Loucy (cell line): Measurements from ENCODE around the gene ADCY2.

ENCODE experiments used
- H2AFZ ChIP-seq: fragments of 200-600 bp; sonication (generic); 2 replicates; pipeline ENCODE4 v1.6.0; 2016; ENCODE audit warnings: antibody characterized with exemption, mild to moderate bottlenecking, low read length, moderate library complexity
- H3F3A ChIP-seq: fragments of 200-600 bp; 2 replicates; pipeline ENCODE4 v1.6.0; 2016; ENCODE audit warnings: antibody characterized with exemption, low read depth, mild to moderate bottlenecking
- H3K27me3 ChIP-seq: fragments of 200-600 bp; sonication (generic); 2 replicates; pipeline ENCODE4 v1.6.1; 2014; ENCODE audit warnings: low read length, mild to moderate bottlenecking; ENCODE audit not compliant: insufficient read depth, poor library complexity, severe bottlenecking
- H3K36me3 ChIP-seq: fragments of 200-600 bp; sonication (generic); 2 replicates; pipeline ENCODE4 v1.6.1; 2016; ENCODE audit warnings: low read length; ENCODE audit not compliant: insufficient read depth
- H3K4me1 ChIP-seq: fragments of 200-600 bp; sonication (generic); 2 replicates; pipeline ENCODE4 v1.5.1; 2014; ENCODE audit warnings: low read length, mild to moderate bottlenecking; ENCODE audit not compliant: insufficient read depth, poor library complexity, severe bottlenecking
- H3K4me2 ChIP-seq: fragments of 200-600 bp; sonication (generic); 2 replicates; pipeline ENCODE4 v1.6.0; 2014; ENCODE audit warnings: antibody characterized with exemption, low read length, low read depth, mild to moderate bottlenecking; ENCODE audit not compliant: poor library complexity, severe bottlenecking
- H3K4me3 ChIP-seq: fragments of 200-600 bp; sonication (generic); 2 replicates; pipeline ENCODE4 v1.5.1; 2014; ENCODE audit warnings: low read length, mild to moderate bottlenecking, mixed read lengths; ENCODE audit not compliant: poor library complexity, severe bottlenecking
- H3K79me2 ChIP-seq: fragments of 200-600 bp; sonication (generic); 2 replicates; pipeline ENCODE4 v1.6.1; 2014; ENCODE audit warnings: low read length; ENCODE audit not compliant: insufficient read depth
- H3K9ac ChIP-seq: fragments of 200-600 bp; sonication (generic); 2 replicates; pipeline ENCODE4 v1.6.0; 2014; ENCODE audit warnings: mild to moderate bottlenecking, low read depth, low read length, moderate library complexity; ENCODE audit not compliant: poor library complexity, severe bottlenecking
- H3K9me2 ChIP-seq: fragments of 200-600 bp; sonication (generic); replicated peaks from 2 replicates; pipeline ENCODE4 v1.6.1; 2016; ENCODE audit warnings: low read depth, low read length, mixed read lengths
- H3K9me3 ChIP-seq: fragments of 200-600 bp; sonication (generic); 2 replicates; pipeline ENCODE4 v1.6.1; 2014; ENCODE audit warnings: mild to moderate bottlenecking, antibody characterized with exemption, low read length, low read depth; ENCODE audit not compliant: insufficient read depth
- H4K20me1 ChIP-seq: fragments of 200-600 bp; sonication (generic); 2 replicates; pipeline ENCODE4 v1.6.0; 2014; ENCODE audit warnings: antibody characterized with exemption, low read length, mild to moderate bottlenecking; ENCODE audit not compliant: insufficient read depth, poor library complexity, severe bottlenecking
- EZH2phosphoT487 ChIP-seq: fragments of 200-600 bp; IDR thresholded peaks from 2 replicates; pipeline ENCODE4 v1.6.1; 2018; ENCODE audit warnings: antibody characterized with exemption, mild to moderate bottlenecking, moderate library complexity, borderline replicate concordance
- TF ChIP-seq, protein P1 (sequence below): fragments of 200-600 bp; sonication (generic); conservative IDR thresholded peaks from 2 replicates; pipeline ENCODE4 v1.5.1; 2014; ENCODE audit warnings: mild to moderate bottlenecking, antibody characterized with exemption, low read length

Gene ADCY2

DNA sequence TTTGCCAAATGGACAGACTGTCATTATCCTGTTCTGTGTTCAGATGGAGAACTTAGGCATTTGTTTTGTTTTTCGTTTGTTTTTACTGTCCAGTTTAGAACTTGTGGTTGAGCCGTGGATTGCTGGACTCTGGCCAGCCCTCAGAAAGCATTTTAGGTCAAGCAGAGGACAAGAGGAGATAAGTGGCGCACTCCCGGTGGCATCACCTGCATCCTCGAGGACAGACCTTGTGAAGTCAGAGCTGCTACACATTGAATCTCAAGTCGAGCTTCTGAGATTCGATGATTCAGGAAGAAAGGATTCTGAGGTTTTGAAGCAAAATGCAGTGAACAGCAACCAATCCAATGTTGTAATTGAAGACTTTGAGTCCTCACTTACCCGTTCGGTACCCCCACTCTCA lies 481.9 kb downstream of the ADCY2 start:
- peaks cover 73% of the 10 kb centered on the region for H3K36me3 ChIP-seq
- no peaks in the 10 kb centered on the region for H3F3A ChIP-seq
- H3K4me1 ChIP-seq = peaks cover 7% of the 10 kb centered on the region
- H3K4me3 ChIP-seq = no peak overlapping the region
- no peaks in the 10 kb centered on the region for H3K9me2 ChIP-seq
- H3K4me2 ChIP-seq = no peak overlapping the region
- no peaks in the 10 kb centered on the region for H3K9me3 ChIP-seq
- no peak overlapping the region for H3K9ac ChIP-seq
- peaks cover 38% of the 10 kb centered on the region for H3K79me2 ChIP-seq
- no peaks in the 10 kb centered on the region for H3K27me3 ChIP-seq
- H4K20me1 ChIP-seq = peaks cover 18% of the 10 kb centered on the region
- TF ChIP-seq EZH2phosphoT487 = no peak
- TF ChIP-seq, protein P1, sequence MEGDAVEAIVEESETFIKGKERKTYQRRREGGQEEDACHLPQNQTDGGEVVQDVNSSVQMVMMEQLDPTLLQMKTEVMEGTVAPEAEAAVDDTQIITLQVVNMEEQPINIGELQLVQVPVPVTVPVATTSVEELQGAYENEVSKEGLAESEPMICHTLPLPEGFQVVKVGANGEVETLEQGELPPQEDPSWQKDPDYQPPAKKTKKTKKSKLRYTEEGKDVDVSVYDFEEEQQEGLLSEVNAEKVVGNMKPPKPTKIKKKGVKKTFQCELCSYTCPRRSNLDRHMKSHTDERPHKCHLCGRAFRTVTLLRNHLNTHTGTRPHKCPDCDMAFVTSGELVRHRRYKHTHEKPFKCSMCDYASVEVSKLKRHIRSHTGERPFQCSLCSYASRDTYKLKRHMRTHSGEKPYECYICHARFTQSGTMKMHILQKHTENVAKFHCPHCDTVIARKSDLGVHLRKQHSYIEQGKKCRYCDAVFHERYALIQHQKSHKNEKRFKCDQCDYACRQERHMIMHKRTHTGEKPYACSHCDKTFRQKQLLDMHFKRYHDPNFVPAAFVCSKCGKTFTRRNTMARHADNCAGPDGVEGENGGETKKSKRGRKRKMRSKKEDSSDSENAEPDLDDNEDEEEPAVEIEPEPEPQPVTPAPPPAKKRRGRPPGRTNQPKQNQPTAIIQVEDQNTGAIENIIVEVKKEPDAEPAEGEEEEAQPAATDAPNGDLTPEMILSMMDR = no peak
- no peak overlapping the region for H2AFZ ChIP-seq

DNA sequence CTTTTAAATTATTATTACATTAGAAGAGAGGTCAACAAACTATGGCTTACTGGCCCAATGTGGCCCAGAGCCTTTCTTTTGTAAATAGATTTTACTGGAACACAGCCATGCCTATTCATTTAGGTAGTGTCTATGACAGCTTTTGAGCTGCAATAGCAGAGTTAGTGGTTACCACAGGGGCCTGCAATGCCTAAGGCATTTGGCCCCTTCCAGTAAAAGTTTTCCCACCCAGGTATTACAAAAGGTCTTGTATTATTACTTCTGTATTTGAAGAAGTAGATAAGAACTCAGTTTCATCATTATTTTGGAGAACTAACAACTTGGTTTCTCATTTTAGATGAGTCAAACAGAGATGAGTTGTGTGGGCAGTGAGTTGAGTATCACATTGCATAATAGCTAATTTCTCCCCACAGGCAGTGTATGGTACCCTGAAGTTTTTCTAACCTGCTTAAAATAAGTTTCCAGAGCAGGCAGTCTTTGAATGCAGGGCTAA lies 482.5 kb downstream of the ADCY2 start:
- Histone ChIP-seq H4K20me1 (peaks cover 12% of the 10 kb centered on the region), H3F3A (no peaks in the 10 kb centered on the region), H3K36me3 (peaks cover 78% of the 10 kb centered on the region), H3K79me2 (peaks cover 32% of the 10 kb centered on the region), H3K27me3 (no peaks in the 10 kb centered on the region), H3K4me3 (no peak overlapping the region), H3K9me3 (no peaks in the 10 kb centered on the region), H3K4me2 (no peak overlapping the region), H2AFZ (no peak overlapping the region), H3K9ac (no peak overlapping the region), H3K9me2 (no peaks in the 10 kb centered on the region), H3K4me1 (peaks cover 1% of the 10 kb centered on the region)
- TF ChIP-seq, protein P1 = no peak
- no peak for TF ChIP-seq EZH2phosphoT487
